GM23338 (cell line): Measurements from ENCODE around the gene ANKFN1. TPM values are rescaled to one million over a fixed set of nuclear protein-coding genes. Genes with fewer than 3 reads are reported as not detected.

Experiments
- ATAC-seq: fragments of 200-7000 bp; cut with Tn5 transposase; 3 replicates; pipeline ENCODE4 v1.9.1; 2020
- DNase-seq: peaks from one replicate; pipeline ENCODE4 v3.0.0-alpha.2; 2015; ENCODE audit warnings: low spot score
- H2AFZ ChIP-seq: fragments of 200-600 bp; sonication (generic); 2 replicates; pipeline ENCODE4 v1.8.0; 2016; ENCODE audit warnings: antibody characterized with exemption, mild to moderate bottlenecking, moderate library complexity
- H3F3A ChIP-seq: fragments of 200-600 bp; sonication (generic); replicated peaks from 2 replicates; pipeline ENCODE4 v1.8.0; 2017; ENCODE audit warnings: antibody characterized with exemption, mixed run types, low read depth
- H3K27ac ChIP-seq: fragments of 200-600 bp; sonication (generic); 2 replicates; pipeline ENCODE4 v1.6.1; 2016; ENCODE audit warnings: low read depth
- H3K27me3 ChIP-seq: fragments of 200-600 bp; sonication (generic); 2 replicates; pipeline ENCODE4 v1.8.0; 2016; ENCODE audit warnings: mild to moderate bottlenecking, mixed run types, moderate library complexity; ENCODE audit not compliant: insufficient read depth
- H3K36me3 ChIP-seq: fragments of 200-600 bp; sonication (generic); 2 replicates; pipeline ENCODE4 v1.8.0; 2016; ENCODE audit warnings: mild to moderate bottlenecking; ENCODE audit not compliant: insufficient read depth
- H3K4me1 ChIP-seq: fragments of 200-600 bp; sonication (generic); 2 replicates; pipeline ENCODE4 v1.8.0; 2016; ENCODE audit warnings: mild to moderate bottlenecking, moderate library complexity; ENCODE audit not compliant: insufficient read depth
- H3K4me2 ChIP-seq: fragments of 200-600 bp; sonication (generic); 2 replicates; pipeline ENCODE4 v1.7.1; 2017; ENCODE audit warnings: mixed run types
- H3K4me3 ChIP-seq: fragments of 200-600 bp; sonication (generic); 2 replicates; pipeline ENCODE4 v1.6.1; 2016; ENCODE audit warnings: mixed run types
- H3K79me2 ChIP-seq: fragments of 200-600 bp; sonication (generic); replicated peaks from 2 replicates; pipeline ENCODE4 v1.8.0; 2017; ENCODE audit warnings: mild to moderate bottlenecking; ENCODE audit not compliant: insufficient read depth
- H3K9me2 ChIP-seq: fragments of 200-600 bp; sonication (generic); 2 replicates; pipeline ENCODE4 v1.8.0; 2017; ENCODE audit not compliant: insufficient read depth
- H4K20me1 ChIP-seq: fragments of 200-600 bp; sonication (generic); replicated peaks from 2 replicates; pipeline ENCODE4 v1.8.0; 2017; ENCODE audit warnings: mild to moderate bottlenecking; ENCODE audit not compliant: insufficient read depth
- H3K27ac Mint-ChIP-seq: 2 replicates; pipeline ENCODE4 v1.8.0; 2020; ENCODE audit warnings: inconsistent platforms, mild to moderate bottlenecking, moderate library complexity, mixed read lengths
- H3K27me3 Mint-ChIP-seq: 3 replicates; pipeline ENCODE4 v1.8.0; 2022; ENCODE audit warnings: low read depth, mild to moderate bottlenecking, moderate library complexity, mixed read lengths, inconsistent platforms; ENCODE audit not compliant: insufficient read depth, poor library complexity
- H3K36me3 Mint-ChIP-seq: 3 replicates; pipeline ENCODE4 v1.8.0; 2021; ENCODE audit warnings: low read depth, mild to moderate bottlenecking, inconsistent platforms, moderate library complexity, mixed read lengths
- H3K4me1 Mint-ChIP-seq: 3 replicates; pipeline ENCODE4 v1.8.0; 2020; ENCODE audit warnings: mild to moderate bottlenecking, inconsistent platforms, mixed read lengths
- H3K4me3 Mint-ChIP-seq: 3 replicates; pipeline ENCODE4 v1.8.0; 2021; ENCODE audit warnings: moderate library complexity, mild to moderate bottlenecking, inconsistent platforms, mixed read lengths
- H3K9me3 Mint-ChIP-seq: 3 replicates; pipeline ENCODE4 v1.8.0; 2020; ENCODE audit warnings: moderate library complexity, mild to moderate bottlenecking, inconsistent platforms, mixed read lengths
- CREB1 ChIP-seq: fragments of 250-450 bp; sonication (Bioruptor Pico); IDR thresholded peaks from 2 replicates; pipeline ENCODE4 v1.5.0; 2020; ENCODE audit warnings: low read depth, mild to moderate bottlenecking, moderate library complexity
- CTCF ChIP-seq, 2 experiments: fragments of 200-600 bp in 1 of 2; sonication (generic) in 1 of 2; conservative IDR thresholded peaks; 2 replicates each; pipeline versions ENCODE4 v1.5.1 to v1.6.1; 2016 to 2017; ENCODE audit warnings: antibody characterized with exemption in 2 of 2, low read depth in 2 of 2, mild to moderate bottlenecking in 2 of 2, moderate library complexity in 1 of 2
- JUNB ChIP-seq: IDR thresholded peaks from one replicate; pipeline ENCODE4 v1.6.1; 2016; ENCODE audit warnings: antibody characterized with exemption; ENCODE audit not compliant: unreplicated experiment
- POLR2AphosphoS5 ChIP-seq: IDR thresholded peaks from 2 replicates; pipeline ENCODE4 v1.6.1; 2016; ENCODE audit warnings: antibody characterized with exemption, low read depth
- STAT1 ChIP-seq: IDR thresholded peaks from one replicate; pipeline ENCODE4 v1.6.1; 2016; ENCODE audit warnings: antibody characterized with exemption; ENCODE audit not compliant: unreplicated experiment
- ZNF114 ChIP-seq: fragments of 250-450 bp; sonication (Bioruptor Pico); IDR thresholded peaks from 2 replicates; pipeline ENCODE4 v1.5.0; 2020; ENCODE audit warnings: mild to moderate bottlenecking, moderate library complexity
- ZNF331 ChIP-seq: fragments of 250-450 bp; sonication (Bioruptor Pico); IDR thresholded peaks from 2 replicates; pipeline ENCODE4 v1.5.0; 2020; ENCODE audit warnings: low read depth, mild to moderate bottlenecking, moderate library complexity
- ZNF462 ChIP-seq: fragments of 250-450 bp; sonication (Bioruptor Pico); IDR thresholded peaks from 2 replicates; pipeline ENCODE4 v1.5.0; 2020; ENCODE audit warnings: mild to moderate bottlenecking, moderate library complexity
- polyA plus RNA-seq: library from polyadenylated mRNA; unstranded; fragments of >200 nt; fragmentation: Nextera tagmentation; extraction: Ambion mirVana; gene quantifications from 2 replicates; pipeline ENCODE4 v1.2.1, GENCODE V29; 2016
- total RNA-seq: library from RNA; depleted of rRNA; stranded (reverse); fragments of >200 nt; shearing (Covaris generic); gene quantifications from 2 replicates; pipeline ENCODE4 v1.2.3, GENCODE V29; 2014

ANKFN1 gene
- total and polyA plus RNA-seq, 2 experiments from 2014 or later: not detected

GRCh38 chr17:56505154-56505756, 352.0 kb downstream of the ANKFN1 start:
- Histone ChIP-seq H3K9me2 (no peaks in the 10 kb centered on the region), H2AFZ (no peak overlapping the region), H3K27ac (no peak overlapping the region), H3K79me2 (no peaks in the 10 kb centered on the region), H3K4me3 (no peak overlapping the region), H4K20me1 (no peaks in the 10 kb centered on the region), H3K27me3 (no peaks in the 10 kb centered on the region), H3F3A (no peaks in the 10 kb centered on the region), H3K4me1 (no peaks in the 10 kb centered on the region), H3K36me3 (no peaks in the 10 kb centered on the region), H3K4me2 (no peak overlapping the region)
- TF ChIP-seq ZNF331 (CRISPR knock-in tag) (no peak), JUNB (no peak), ZNF114 (CRISPR knock-in tag) (no peak), POLR2AphosphoS5 (no peak), STAT1 (no peak), CTCF (conservative IDR thresholded peaks at IDR 0.05; ENCODE audit: low read depth in 2 of 2) (no peak), CREB1 (CRISPR knock-in tag) (no peak), ZNF462 (CRISPR knock-in tag) (no peak)
- Mint-ChIP-seq H3K9me3 (no peaks in the 10 kb centered on the region), H3K27ac (no peak overlapping the region), H3K4me1 (no peaks in the 10 kb centered on the region), H3K4me3 (no peak overlapping the region), H3K27me3 (peaks cover 2% of the 10 kb centered on the region), H3K36me3 (no peaks in the 10 kb centered on the region)
- ATAC-seq (no peak), DNase-seq (no peak)
